AG04449 (cell line): ENCODE results near the gene KLHL29.

ENCODE experiments used
- CTCF ChIA-PET: fragments of 350-600 bp; formaldehyde crosslinking; extraction: SDS; loops from one replicate; lab custom pipeline; 2021; ENCODE audit warnings: antibody characterized with exemption; lab: Yijun Ruan, JAX
- POLR2A ChIA-PET: fragments of 400-600, 350-600 bp; formaldehyde crosslinking; extraction: SDS; loops from one replicate; lab custom pipeline; 2020; ENCODE audit warnings: antibody characterized with exemption, inconsistent platforms; lab: Yijun Ruan, JAX
- DNase-seq: peaks from one replicate; pipeline ENCODE4 v3.0.0-alpha.2; 2010; ENCODE audit warnings: low read depth, low spot score
- H3K4me3 ChIP-seq: 2 replicates; pipeline ENCODE4 v1.5.1; 2011; ENCODE audit warnings: low read depth, mild to moderate bottlenecking, control low read depth, low read length
- CTCF ChIP-seq: IDR thresholded peaks from one replicate; pipeline ENCODE4 v1.5.1; 2011; ENCODE audit warnings: mild to moderate bottlenecking, moderate library complexity, low read length, control low read depth, inconsistent platforms; ENCODE audit not compliant: insufficient read depth; ENCODE audit errors: missing control alignments

The KLHL29 gene

GRCh38 chr2:23682481-23682880 is 297.5 kb downstream of the KLHL29 start:
- ChIA-PET POLR2A (no interaction called here), CTCF (no interaction called here)
- no peak for DNase-seq
- TF ChIP-seq CTCF: no peak
- no peak overlapping the region for H3K4me3 ChIP-seq

GRCh38 chr2:23683001-23683400 is 298.0 kb downstream of the KLHL29 start:
- ChIA-PET POLR2A (no interaction called here), CTCF (no interaction called here)
- DNase-seq: no peak
- TF ChIP-seq CTCF: no peak
- no peak overlapping the region for H3K4me3 ChIP-seq

- no peak overlapping the region for H3K4me3 ChIP-seq
- TF ChIP-seq CTCF: no peak
- ChIA-PET POLR2A (no interaction called here), CTCF (no interaction called here)
- DNase-seq: no peak
Measured at GRCh38 chr2:23684395-23685176, 299.6 kb downstream of the KLHL29 start.

GRCh38 chr2:23685181-23685580 is 300.2 kb downstream of the KLHL29 start:
- H3K4me3 ChIP-seq: no peak overlapping the region
- POLR2A ChIA-PET: no interaction called here
- DNase-seq: no peak
- CTCF ChIA-PET: no interaction called here
- TF ChIP-seq CTCF: no peak

- no peak overlapping the region for H3K4me3 ChIP-seq
- no peak for DNase-seq
- TF ChIP-seq CTCF: no peak
- POLR2A ChIA-PET: no interaction called here
- CTCF ChIA-PET: no interaction called here
Measured at GRCh38 chr2:23685706-23686105, 300.7 kb downstream of the KLHL29 start.

- DNase-seq: no peak
- no peak for TF ChIP-seq CTCF
- POLR2A ChIA-PET: no interaction called here
- CTCF ChIA-PET: no interaction called here
- H3K4me3 ChIP-seq: no peak overlapping the region
Measured at GRCh38 chr2:23686405-23687029, 301.5 kb downstream of the KLHL29 start.
